ENCODE results near the gene DNAH10.

DNA sequence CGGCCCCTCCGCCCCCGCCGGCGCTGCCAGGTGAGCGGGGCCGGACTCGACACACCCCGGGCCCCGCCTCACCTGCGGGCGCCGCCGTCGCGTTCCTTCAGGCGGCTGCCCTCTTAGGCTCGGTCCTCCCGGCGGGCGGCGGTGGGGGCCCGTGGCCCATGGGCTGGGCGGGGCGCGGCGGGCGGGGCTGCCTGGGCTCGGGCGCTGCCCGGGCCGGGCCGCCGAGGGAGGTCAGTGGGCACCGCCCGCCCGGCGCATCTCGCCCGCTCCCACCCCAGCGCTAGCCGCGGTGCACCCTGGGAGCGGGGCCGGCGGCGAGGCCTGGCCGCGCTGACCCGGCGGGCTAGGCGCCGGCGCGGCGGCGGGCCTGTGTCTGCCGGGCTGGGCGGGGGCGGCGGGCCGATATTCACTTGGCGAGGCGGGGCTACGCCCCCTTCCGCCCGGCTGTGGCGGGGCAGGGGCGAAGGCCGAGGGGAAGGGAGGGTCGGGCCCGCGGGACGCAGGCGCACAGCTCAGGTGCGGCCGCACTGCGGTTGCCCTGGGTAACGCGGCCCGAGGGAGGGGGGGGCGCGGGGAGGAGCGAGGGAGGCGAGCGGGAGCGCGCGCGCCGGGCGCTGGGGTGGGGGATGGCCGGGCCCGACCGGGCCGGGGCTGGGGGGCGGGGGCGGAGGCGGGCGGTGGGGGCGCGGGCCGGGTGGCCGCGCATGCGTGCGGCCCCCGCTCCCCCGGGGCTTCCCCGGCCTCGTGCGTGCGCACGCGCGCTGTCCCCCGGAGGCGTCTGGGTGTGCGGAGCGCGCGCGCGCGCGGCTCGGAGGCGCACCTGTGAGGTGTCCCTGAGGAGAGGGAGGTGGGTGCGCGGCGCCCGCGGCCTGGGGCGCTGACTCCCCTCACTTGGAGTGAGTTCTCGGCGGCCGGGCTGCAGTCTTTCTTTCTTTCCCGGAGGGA is 210.6 kb downstream of the DNAH10 start, which contains the start of the genes CCDC92 and ZNF664:
- TF ChIP-seq CTCF (conservative IDR thresholded peaks at IDR 0.05) (peak; percentile 31), ZFX (IDR thresholded peaks at IDR 0.05) (peak; percentile 21; the same call in 1 of the 2 replicates)

Measured in C4-2B (cell line).